Psoas muscle (tissue), 8 donors: ENCODE measurements around the gene PPP6R1. TPM values are rescaled to one million over a fixed set of nuclear protein-coding genes. Genes with fewer than 3 reads are reported as not detected.
A peak's percentile ranks its signal among the peaks of the same experiment; 100 is the strongest.

Experiments
- ATAC-seq, 4 donors: fragments of 200-7000 bp; cut with Tn5 transposase; one replicate each; pipeline ENCODE4 v1.9.1; 2020; ENCODE audit warnings: moderate library complexity in 3 of 4, mild to moderate bottlenecking in 2 of 4
- DNase-seq, 2 donors: peaks; one replicate each; pipeline ENCODE4 v3.0.0-alpha.2; 2020
- H3K27ac ChIP-seq: fragments of 200-600 bp; one replicate; pipeline ENCODE4 v1.8.0; 2022
- H3K27me3 ChIP-seq, 3 donors: fragments of 200-600 bp in 1 of 3; one replicate each; pipeline versions ENCODE4 v1.6.1 to v1.8.0; 2013 to 2022; ENCODE audit warnings: low read length in 2 of 3, mild to moderate bottlenecking in 2 of 3, moderate library complexity in 1 of 3; ENCODE audit not compliant: insufficient read depth in 3 of 3
- H3K36me3 ChIP-seq, 2 donors: fragments of 200-600 bp in 1 of 2; one replicate each; pipeline versions ENCODE4 v1.6.1 to v1.8.0; 2013 to 2022; ENCODE audit warnings: low read depth in 1 of 2, mild to moderate bottlenecking in 1 of 2, moderate library complexity in 1 of 2; ENCODE audit not compliant: insufficient read depth in 1 of 2
- H3K4me1 ChIP-seq: fragments of 200-600 bp; one replicate; pipeline ENCODE4 v1.8.0; 2022
- H3K4me3 ChIP-seq: fragments of 200-600 bp; one replicate; pipeline ENCODE4 v1.8.0; 2022; ENCODE audit warnings: mild to moderate bottlenecking
- H3K9me3 ChIP-seq: fragments of 200-600 bp; one replicate; pipeline ENCODE4 v1.8.0; 2022
- CTCF ChIP-seq: fragments of 200-600 bp; IDR thresholded peaks from one replicate; pipeline ENCODE4 v1.8.0; 2022; ENCODE audit warnings: antibody characterized with exemption
- WGBS, 3 donors: extraction: QIAGEN DNeasy Blood & Tissue Kit; methylation state at CpG; one replicate each; pipeline versions ENCODE4 v1.1.6 to v1.1.7; 2013; 5-methylcytosine and 5-hydroxymethylcytosine counted together
- intact Hi-C, 2 donors: fragments of 100-400 bp; cut with DNase I; formaldehyde crosslinking; loops; one replicate each; pipeline versions ENCODE4 v1.11.0 to v1.14.2; 2022
- polyA plus RNA-seq, 3 donors: library from polyadenylated mRNA; stranded (reverse); fragments of 200-250 nt; gene quantifications; one replicate each; pipeline ENCODE4 v1.2.3, GENCODE V29; 2013
- total RNA-seq, 4 donors: library from RNA; stranded (reverse); fragmentation: NEBNext Ultra II Directional in 2 of 4; extraction: Animal tissue kit (Norgen Biotek cat#: 25700) in 2 of 4; gene quantifications; one replicate each; pipeline versions ENCODE4 v1.2.1 to v1.2.4, GENCODE V29; 2021 to 2023
- donor health status: healthy with polysubstance abuse.
- donor health status: DM: no; HTN: no; CAD: no; lungs with moderate emphysema.
- donor health status: Bipolar disorder and iron deficiency.
- donor health status: healthy.
- donor health status: DM: yes; HTN: yes; CAD: no.
- donor health status: DM: no; HTN: no; CAD: no.
- donor health status: DM: no; HTN: no; CAD: no.
- donor health status: DM: yes; HTN: yes; CAD: no.

The PPP6R1 gene
- total and polyA plus RNA-seq, 7 donors = 27.9 to 72.3 (median 45.6) TPM

- H3K36me3 ChIP-seq = peaks cover 6 to 68% of the 10 kb centered on the region in 2 donors
- no peak for ATAC-seq
- no peak for DNase-seq
- no peaks in the 10 kb centered on the region for H3K9me3 ChIP-seq
- H3K27ac ChIP-seq = no peak within 1 kb of the TSS
- no peaks in the 10 kb centered on the region for H3K4me1 ChIP-seq
- H3K4me3 ChIP-seq = no peak within 1 kb of the TSS
- no peaks in the 10 kb centered on the region for H3K27me3 ChIP-seq
- TF ChIP-seq CTCF = no peak
- 84 to 89% (median 88%) methylated on average over 11 to 12 of the region's 12 CpGs for WGBS, 3 donors
- intact Hi-C loops = no loop called here
Measured at GRCh38 chr19:55228403-55229031, 30.3 kb downstream of the PPP6R1 start, which contains the start of gene TMEM86B. Gene TMEM86B (minus strand): TSS chr19:55228763. CDS start chr19:55228741, 22 bp downstream.

- no peaks in the 10 kb centered on the region for H3K9me3 ChIP-seq
- H3K27ac ChIP-seq = no peak overlapping the region
- no peak overlapping the region for H3K4me3 ChIP-seq
- peak in 1 of 4 donors; percentile 3 for ATAC-seq
- 59 to 73% (median 63%) methylated on average over 17 of the region's 17 CpGs for WGBS, 3 donors
- no peak for TF ChIP-seq CTCF
- H3K27me3 ChIP-seq = no peaks in the 10 kb centered on the region
- intact Hi-C loops = no loop called here
- no peak for DNase-seq
- peaks cover 6 to 63% of the 10 kb centered on the region in 2 donors for H3K36me3 ChIP-seq
- H3K4me1 ChIP-seq = no peaks in the 10 kb centered on the region
Measured at GRCh38 chr19:55228015-55228391, 30.8 kb downstream of the PPP6R1 start.

GRCh38 chr19:55227241-55228014 lies 31.4 kb downstream of the PPP6R1 start:
- ATAC-seq (peak in 1 of 4 donors; percentile 8), DNase-seq (peak in 1 of 2 donors; percentile 37)
- intact Hi-C loops = no loop called here
- H3K4me3 ChIP-seq = no peak overlapping the region
- no peak overlapping the region for H3K27ac ChIP-seq
- H3K27me3 ChIP-seq = no peaks in the 10 kb centered on the region
- no peak for TF ChIP-seq CTCF
- WGBS, 3 donors = 85 to 89% (median 87%) methylated on average over 25 of the region's 25 CpGs
- no peaks in the 10 kb centered on the region for H3K9me3 ChIP-seq
- H3K36me3 ChIP-seq = peaks cover 6 to 58% of the 10 kb centered on the region in 2 donors
- no peaks in the 10 kb centered on the region for H3K4me1 ChIP-seq

GRCh38 chr19:55226788-55227187 lies 32.0 kb downstream of the PPP6R1 start:
- no peaks in the 10 kb centered on the region for H3K9me3 ChIP-seq
- no peak overlapping the region for H3K4me3 ChIP-seq
- H3K27me3 ChIP-seq = no peaks in the 10 kb centered on the region
- TF ChIP-seq CTCF = no peak
- 76 to 79% (median 77%) methylated on average over 18 of the region's 18 CpGs for WGBS, 3 donors
- no peak overlapping the region for H3K27ac ChIP-seq
- peak in 1 of 2 donors; percentile 8 for DNase-seq
- H3K4me1 ChIP-seq = no peaks in the 10 kb centered on the region
- intact Hi-C loops = no loop called here
- ATAC-seq = no peak
- H3K36me3 ChIP-seq = peaks cover 4 to 51% of the 10 kb centered on the region in 2 donors
